Endothelial cell of umbilical vein (primary cell): ENCODE results near the gene SVOP. TPM values are rescaled to one million over a fixed set of nuclear protein-coding genes. Genes with fewer than 3 reads are reported as not detected.

Source experiments
- BruUV-seq: library from RNA; stranded (reverse); fragments of 400-500 nt; replicated peaks from 2 replicates; lab custom pipeline; 2021; lab: Mats Ljungman, UMichigan
- CTCF ChIA-PET: fragments of 300-600, 350-600 bp; sonication (Branson Sonifier 250); formaldehyde crosslinking; loops from one replicate; lab custom pipeline; 2021; ENCODE audit warnings: antibody characterized with exemption, inconsistent platforms; lab: Charles Lee
- POLR2A ChIA-PET: fragments of 300-600, 350-600 bp; sonication (Branson Sonifier 250); formaldehyde crosslinking; loops from one replicate; lab custom pipeline; 2021; ENCODE audit warnings: antibody characterized with exemption, inconsistent platforms; lab: Charles Lee
- DNase-seq: peaks from one replicate; pipeline ENCODE4 v3.0.0-alpha.2; 2011; ENCODE audit warnings: low read depth, low spot score
- FAIRE-seq: peaks from 2 replicates; lab custom pipeline; 2011; peaks lifted over from hg19 to GRCh38; lab: Jason Lieb, UNC
- H2AFZ ChIP-seq: 2 replicates; pipeline ENCODE4 v1.6.0; 2012; ENCODE audit warnings: low read depth, low read length, control low read depth, inconsistent platforms
- H3K27ac ChIP-seq: 2 replicates; pipeline ENCODE4 v1.5.1; 2011; ENCODE audit warnings: low read depth, mild to moderate bottlenecking, control low read depth, low read length, moderate library complexity; ENCODE audit not compliant: insufficient read depth
- H3K27me3 ChIP-seq, 2 experiments: 2 replicates each; pipeline versions ENCODE4 v1.6.0 to v1.6.1; 2011; ENCODE audit warnings: low read length in 2 of 2, mixed read lengths in 1 of 2; ENCODE audit not compliant: control insufficient read depth in 2 of 2, insufficient read depth in 2 of 2
- H3K36me3 ChIP-seq, 2 experiments: 2 replicates in 1 of 2; 3 replicates in 1 of 2; pipeline ENCODE4 v1.5.1; 2011; ENCODE audit warnings: low read length in 2 of 2, mild to moderate bottlenecking in 1 of 2, moderate library complexity in 1 of 2; ENCODE audit not compliant: control insufficient read depth in 2 of 2, insufficient read depth in 2 of 2; ENCODE audit errors: extremely low read depth in 1 of 2
- H3K4me1 ChIP-seq: 3 replicates; pipeline ENCODE4 v1.5.1; 2011; ENCODE audit warnings: mild to moderate bottlenecking, low read length; ENCODE audit not compliant: control insufficient read depth, insufficient read depth; ENCODE audit errors: extremely low read depth
- H3K4me2 ChIP-seq: 2 replicates; pipeline ENCODE4 v1.6.1; 2011; ENCODE audit warnings: low read length, control low read depth, mixed read lengths; ENCODE audit not compliant: insufficient read depth
- H3K4me3 ChIP-seq, 3 experiments: fragments of 200-600 bp in 1 of 3; sonication (generic), shearing (Covaris generic) in 1 of 3; replicated peaks in 1 of 3; 2 replicates each; pipeline ENCODE4 v1.5.1; 2011 to 2016; ENCODE audit warnings: control low read depth in 3 of 3, low read length in 3 of 3, mild to moderate bottlenecking in 2 of 3, inconsistent platforms in 1 of 3, low read depth in 1 of 3, moderate library complexity in 1 of 3; ENCODE audit not compliant: insufficient read depth in 1 of 3
- H3K79me2 ChIP-seq: 2 replicates; pipeline ENCODE4 v1.6.0; 2012; ENCODE audit warnings: low read length, inconsistent platforms; ENCODE audit not compliant: control insufficient read depth, insufficient read depth
- H3K9ac ChIP-seq: replicated peaks from 2 replicates; pipeline ENCODE3; 2011; ENCODE audit warnings: low read length, control low read depth; ENCODE audit not compliant: insufficient read depth; ENCODE audit errors: extremely low read depth
- H3K9me1 ChIP-seq: replicated peaks from 3 replicates; pipeline ENCODE4 v1.6.0; 2011; ENCODE audit warnings: mild to moderate bottlenecking, low read length; ENCODE audit not compliant: control insufficient read depth, insufficient read depth; ENCODE audit errors: extremely low read depth
- H3K9me3 ChIP-seq: replicated peaks from 2 replicates; pipeline ENCODE4 v1.5.1; 2012; ENCODE audit warnings: low read length, inconsistent platforms; ENCODE audit not compliant: control insufficient read depth, insufficient read depth
- H4K20me1 ChIP-seq: replicated peaks from 2 replicates; pipeline ENCODE3; 2011; ENCODE audit warnings: mild to moderate bottlenecking, low read length; ENCODE audit not compliant: control insufficient read depth, insufficient read depth; ENCODE audit errors: extremely low read depth
- dilution Hi-C: fragments of 300-500 bp; cut with MboI; formaldehyde crosslinking; loops from one replicate; pipeline ENCODE4 v1.15.0; 2019; ENCODE audit warnings: low sequenced_read_pairs; ENCODE audit not compliant: extremely low pct_ligation_motif_present
- intact Hi-C: fragments of 100-400 bp; cut with micrococcal nuclease; formaldehyde crosslinking; loops from one replicate; pipeline ENCODE4 v1.10.0; 2022
- polyA plus RNA-seq, 4 experiments: library from polyadenylated mRNA; depleted of rRNA in 3 of 4; stranded (reverse) in 3 of 4; unstranded in 1 of 4; fragments of >200 nt; gene quantifications; 2 replicates each; pipeline versions ENCODE4 v1.2.1 to v1.2.3, GENCODE V29; 2011 to 2012; ENCODE audit warnings: missing spikeins in 1 of 4
- total RNA-seq: library from RNA; stranded (reverse); gene quantifications from 2 replicates; pipeline ENCODE4 v1.2.3, GENCODE V29; 2021
- TF ChIP-seq, protein P1 (sequence below), 2 donors: IDR thresholded peaks; 1 replicate in 1 of 2; 2 replicates in 1 of 2; pipeline ENCODE4 v1.5.1; 2011; ENCODE audit warnings: low read length in 2 of 2, mild to moderate bottlenecking in 2 of 2, moderate library complexity in 2 of 2, control low read depth in 1 of 2, inconsistent platforms in 1 of 2, low read depth in 1 of 2; ENCODE audit not compliant: insufficient read depth in 1 of 2; ENCODE audit errors: extremely low read depth in 1 of 2
- TF ChIP-seq, protein P2 (sequence below): IDR thresholded peaks from 2 replicates; pipeline ENCODE4 v1.6.1; 2011; ENCODE audit not compliant: insufficient read depth, insufficient read length

Gene SVOP
- total and polyA plus RNA-seq, 2 donors (not counting 3 experiments of a cell fraction or from before 2014, with no cell fraction given), result not detected

DNA sequence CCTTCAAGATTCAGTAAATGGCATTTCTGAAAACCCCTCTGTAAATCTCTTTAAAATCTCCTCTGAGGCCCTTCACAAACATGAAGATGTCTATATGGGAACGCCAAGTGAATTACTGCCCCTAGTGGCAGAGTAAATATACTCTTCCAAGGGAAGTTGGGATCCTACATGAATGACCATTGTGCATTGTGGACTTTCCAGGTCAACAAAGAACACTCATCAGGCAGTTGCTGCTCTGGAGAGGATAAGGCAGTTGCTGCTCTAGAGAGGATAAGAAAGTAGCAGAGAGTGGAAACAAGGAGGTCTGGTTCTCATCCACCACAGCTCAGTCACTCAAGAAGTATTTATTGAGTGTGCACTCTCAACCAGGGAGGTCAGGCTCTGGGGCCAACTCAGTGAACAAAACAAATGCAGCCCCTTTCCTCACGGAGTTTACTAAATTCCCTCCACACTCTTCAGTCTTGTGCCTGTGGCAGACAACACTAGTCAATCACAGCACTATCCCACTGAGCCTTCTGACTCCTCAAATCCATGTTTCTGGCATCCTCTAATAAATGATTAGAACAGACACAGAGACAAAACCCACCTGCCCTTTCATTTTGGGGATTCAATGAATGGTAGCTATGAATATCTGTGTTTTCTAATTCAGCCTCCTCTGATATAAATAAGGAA, 52.9 kb downstream of the SVOP start:
- Histone ChIP-seq H3K9ac (no peak overlapping the region), H3K4me3 (no peak overlapping the region), H3K27me3 (no peaks in the 10 kb centered on the region), H2AFZ (no peak overlapping the region), H3K36me3 (no peaks in the 10 kb centered on the region), H3K79me2 (no peaks in the 10 kb centered on the region), H3K4me1 (no peaks in the 10 kb centered on the region), H4K20me1 (no peaks in the 10 kb centered on the region), H3K4me2 (no peak overlapping the region), H3K9me1 (no peaks in the 10 kb centered on the region), H3K27ac (no peak overlapping the region), H3K9me3 (no peaks in the 10 kb centered on the region)
- FAIRE-seq (no peak), DNase-seq (no peak)
- dilution Hi-C loops, result no loop called here
- intact Hi-C loops, result no loop called here
- TF ChIP-seq, protein P1, sequence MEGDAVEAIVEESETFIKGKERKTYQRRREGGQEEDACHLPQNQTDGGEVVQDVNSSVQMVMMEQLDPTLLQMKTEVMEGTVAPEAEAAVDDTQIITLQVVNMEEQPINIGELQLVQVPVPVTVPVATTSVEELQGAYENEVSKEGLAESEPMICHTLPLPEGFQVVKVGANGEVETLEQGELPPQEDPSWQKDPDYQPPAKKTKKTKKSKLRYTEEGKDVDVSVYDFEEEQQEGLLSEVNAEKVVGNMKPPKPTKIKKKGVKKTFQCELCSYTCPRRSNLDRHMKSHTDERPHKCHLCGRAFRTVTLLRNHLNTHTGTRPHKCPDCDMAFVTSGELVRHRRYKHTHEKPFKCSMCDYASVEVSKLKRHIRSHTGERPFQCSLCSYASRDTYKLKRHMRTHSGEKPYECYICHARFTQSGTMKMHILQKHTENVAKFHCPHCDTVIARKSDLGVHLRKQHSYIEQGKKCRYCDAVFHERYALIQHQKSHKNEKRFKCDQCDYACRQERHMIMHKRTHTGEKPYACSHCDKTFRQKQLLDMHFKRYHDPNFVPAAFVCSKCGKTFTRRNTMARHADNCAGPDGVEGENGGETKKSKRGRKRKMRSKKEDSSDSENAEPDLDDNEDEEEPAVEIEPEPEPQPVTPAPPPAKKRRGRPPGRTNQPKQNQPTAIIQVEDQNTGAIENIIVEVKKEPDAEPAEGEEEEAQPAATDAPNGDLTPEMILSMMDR (IDR thresholded peaks at IDR 0.05; ENCODE audit: extremely low read depth in 1 of 2, insufficient read depth in 1 of 2, low read depth in 1 of 2, low read length in 2 of 2), result peak; percentile 24 to 38
- TF ChIP-seq, protein P2, sequence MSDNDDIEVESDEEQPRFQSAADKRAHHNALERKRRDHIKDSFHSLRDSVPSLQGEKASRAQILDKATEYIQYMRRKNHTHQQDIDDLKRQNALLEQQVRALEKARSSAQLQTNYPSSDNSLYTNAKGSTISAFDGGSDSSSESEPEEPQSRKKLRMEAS, result no peak
- ChIA-PET POLR2A (no interaction called here), CTCF (interaction anchor here (1.6 kb wide), 1 partner anchor 12 kb away, joined by 4 read pairs; no protein-coding TSS in a partner anchor)
- no TSS peak for BruUV-seq
